A172 (cell line): Measurements from ENCODE around the gene BICC1. TPM values are rescaled to one million over a fixed set of nuclear protein-coding genes. Genes with fewer than 3 reads are reported as not detected.

Experiments used
- DNase-seq: peaks from one replicate; pipeline ENCODE4 v3.0.0-alpha.2; 2015; ENCODE audit warnings: low spot score
- total RNA-seq: library from RNA; depleted of rRNA; stranded (reverse); fragments of >200 nt; shearing (Covaris generic); gene quantifications from 2 replicates; pipeline ENCODE4 v1.2.3, GENCODE V29; 2014

The BICC1 gene
- total RNA-seq, 1 experiment from 2014 or later: 1.3 TPM

- no peak for DNase-seq
These were observed 270.5 kb downstream of the BICC1 start for GRCh38 chr10:58782876-58783851.

- no peak for DNase-seq
These were observed 271.7 kb downstream of the BICC1 start for GRCh38 chr10:58784361-58784760.

GRCh38 chr10:58785354-58785753, 272.7 kb downstream of the BICC1 start:
- DNase-seq: no peak

GRCh38 chr10:58791137-58791536, 278.5 kb downstream of the BICC1 start:
- DNase-seq: no peak

- DNase-seq: no peak
These were observed 282.9 kb downstream of the BICC1 start for GRCh38 chr10:58795560-58795959.

- no peak for DNase-seq
These were observed 283.6 kb downstream of the BICC1 start for GRCh38 chr10:58796242-58796641.

GRCh38 chr10:58796824-58797223, 284.2 kb downstream of the BICC1 start:
- no peak for DNase-seq

GRCh38 chr10:58797356-58797755, 284.7 kb downstream of the BICC1 start:
- no peak for DNase-seq

- no peak for DNase-seq
These were observed 289.4 kb downstream of the BICC1 start for GRCh38 chr10:58802047-58802446.

GRCh38 chr10:58806323-58806722, 293.7 kb downstream of the BICC1 start:
- DNase-seq: no peak

- DNase-seq: peak; percentile 15
These were observed 294.4 kb downstream of the BICC1 start for GRCh38 chr10:58806970-58807628.

- no peak for DNase-seq
These were observed 295.0 kb downstream of the BICC1 start for GRCh38 chr10:58807629-58808022.

GRCh38 chr10:58810751-58811150, 298.1 kb downstream of the BICC1 start:
- no peak for DNase-seq

- DNase-seq: no peak
These were observed 300.9 kb downstream of the BICC1 start for GRCh38 chr10:58813573-58813972.

- DNase-seq: no peak
These were observed 304.7 kb downstream of the BICC1 start for GRCh38 chr10:58817201-58817846.

- peak; percentile 24 for DNase-seq
These were observed 306.2 kb downstream of the BICC1 start for GRCh38 chr10:58818900-58819299.

- no peak for DNase-seq
These were observed 307.7 kb downstream of the BICC1 start for GRCh38 chr10:58820386-58820785.

- peak; percentile 69 for DNase-seq
These were observed 308.4 kb downstream of the BICC1 start for GRCh38 chr10:58820861-58821751.

- DNase-seq: no peak
These were observed 309.0 kb downstream of the BICC1 start for GRCh38 chr10:58821752-58822056.

- no peak for DNase-seq
These were observed 311.3 kb downstream of the BICC1 start for GRCh38 chr10:58823983-58824382.

GRCh38 chr10:58824396-58824795, 311.7 kb downstream of the BICC1 start:
- no peak for DNase-seq

- no peak for DNase-seq
These were observed 314.0 kb downstream of the BICC1 start for GRCh38 chr10:58826694-58827093.
